HG02870 (cell line): ENCODE measurements around the gene MAB21L3.
"Not testable (repeated sequence)": the region's sequence is repeated elsewhere in the genome, so short reads cannot be mapped to it uniquely, and the experiment has no call there.

Experiments used
- ATAC-seq: cut with Tn5 transposase; IDR thresholded peaks from one replicate; pipeline ENCODE4 v1.9.1; 2021; ENCODE audit warnings: mild to moderate bottlenecking, moderate library complexity; ENCODE audit not compliant: unreplicated experiment

MAB21L3 gene

GRCh38 chr1:116133696-116134475, 22.7 kb downstream of the MAB21L3 start:
- ATAC-seq, result no peak

GRCh38 chr1:116134476-116134773, 23.2 kb downstream of the MAB21L3 start:
- no peak for ATAC-seq

- ATAC-seq, result no peak
Observed at GRCh38 chr1:116138277-116138792, 27.1 kb downstream of the MAB21L3 start.

GRCh38 chr1:116139592-116140134, 28.5 kb downstream of the MAB21L3 start:
- ATAC-seq, result no peak

GRCh38 chr1:116144151-116144550, 33.0 kb downstream of the MAB21L3 start:
- ATAC-seq, result no peak

- not testable (repeated sequence) for ATAC-seq
Observed at GRCh38 chr1:116146447-116147113, 35.4 kb downstream of the MAB21L3 start.

- no peak for ATAC-seq
Observed at GRCh38 chr1:116147114-116147510, 35.9 kb downstream of the MAB21L3 start.

GRCh38 chr1:116147972-116148371, 36.8 kb downstream of the MAB21L3 start:
- ATAC-seq, result no peak

- ATAC-seq, result no peak
Observed at GRCh38 chr1:116148967-116149366, 37.8 kb downstream of the MAB21L3 start.

GRCh38 chr1:116150368-116150767, 39.2 kb downstream of the MAB21L3 start:
- ATAC-seq, result no peak

GRCh38 chr1:116151739-116152576, 40.8 kb downstream of the MAB21L3 start:
- ATAC-seq, result peak; percentile 93

GRCh38 chr1:116152577-116152943, 41.4 kb downstream of the MAB21L3 start:
- ATAC-seq, result no peak

- no peak for ATAC-seq
Observed at GRCh38 chr1:116152950-116153691, 41.9 kb downstream of the MAB21L3 start.

GRCh38 chr1:116153692-116154031, 42.5 kb downstream of the MAB21L3 start:
- ATAC-seq, result no peak

GRCh38 chr1:116154536-116154935, 43.3 kb downstream of the MAB21L3 start:
- no peak for ATAC-seq

GRCh38 chr1:116157096-116157495, 45.9 kb downstream of the MAB21L3 start:
- ATAC-seq, result no peak

- ATAC-seq, result no peak
Observed at GRCh38 chr1:116159177-116159576, 48.0 kb downstream of the MAB21L3 start.

- no peak for ATAC-seq
Observed at GRCh38 chr1:116159611-116160010, 48.4 kb downstream of the MAB21L3 start.

- no peak for ATAC-seq
Observed at GRCh38 chr1:116161390-116161789, 50.2 kb downstream of the MAB21L3 start.

GRCh38 chr1:116161877-116162390, 50.7 kb downstream of the MAB21L3 start:
- no peak for ATAC-seq
